Measurements from ENCODE around the gene SEMA5B. TPM values are rescaled to one million over a fixed set of nuclear protein-coding genes. Genes with fewer than 3 reads are reported as not detected.

Gene SEMA5B
- total RNA-seq, 4 donors from 2014 or later: 0.16 to 1.2 (median 0.70) TPM

DNA sequence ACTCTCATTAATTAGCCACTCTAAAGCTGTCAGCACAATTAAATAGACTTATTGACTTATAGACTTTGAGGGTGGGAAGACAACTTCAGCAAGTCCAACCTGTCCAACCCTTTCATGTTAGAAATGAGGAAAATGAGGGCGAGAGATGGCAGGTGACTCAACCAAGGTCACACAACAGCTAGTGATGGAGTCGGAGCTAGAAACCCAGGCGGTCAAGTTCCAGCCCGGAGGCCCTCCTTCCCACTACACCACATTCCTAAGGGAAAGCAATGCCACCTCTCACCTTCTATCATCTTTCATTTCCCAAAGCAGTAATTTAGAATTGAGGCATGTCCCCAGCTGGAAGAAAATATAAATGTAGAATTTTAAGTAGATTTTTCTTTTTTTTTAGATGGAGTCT lies 28.7 kb downstream of the SEMA5B start:
- ATAC-seq (ENCODE audit: low FRiP score): no peak
- no peak for DNase-seq (ENCODE audit: low spot score)
- no peak for TF ChIP-seq CTCF (IDR thresholded peaks at IDR 0.05)

DNA sequence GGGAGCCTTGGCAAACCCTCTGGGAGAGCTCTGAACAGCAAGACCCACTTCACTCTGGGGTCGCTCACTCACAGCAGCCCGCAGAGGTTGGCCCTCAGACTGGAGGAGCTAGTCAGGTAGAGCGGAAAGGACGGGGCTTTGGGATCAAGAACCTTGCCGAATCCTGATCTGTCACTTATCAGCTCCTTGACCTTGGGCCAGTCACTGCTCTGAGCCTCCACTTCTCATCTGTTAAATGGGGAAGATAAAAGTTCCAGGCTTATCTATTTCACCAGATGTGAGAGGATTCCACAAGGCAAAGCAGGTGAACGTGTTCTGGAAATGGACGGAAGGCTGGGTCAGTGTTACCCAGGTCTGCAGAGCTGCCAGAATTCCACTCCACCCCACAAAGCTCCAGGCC lies 29.4 kb downstream of the SEMA5B start:
- no peak for TF ChIP-seq CTCF (IDR thresholded peaks at IDR 0.05)
- DNase-seq (ENCODE audit: low spot score) (no peak), ATAC-seq (ENCODE audit: low FRiP score) (no peak)

DNA sequence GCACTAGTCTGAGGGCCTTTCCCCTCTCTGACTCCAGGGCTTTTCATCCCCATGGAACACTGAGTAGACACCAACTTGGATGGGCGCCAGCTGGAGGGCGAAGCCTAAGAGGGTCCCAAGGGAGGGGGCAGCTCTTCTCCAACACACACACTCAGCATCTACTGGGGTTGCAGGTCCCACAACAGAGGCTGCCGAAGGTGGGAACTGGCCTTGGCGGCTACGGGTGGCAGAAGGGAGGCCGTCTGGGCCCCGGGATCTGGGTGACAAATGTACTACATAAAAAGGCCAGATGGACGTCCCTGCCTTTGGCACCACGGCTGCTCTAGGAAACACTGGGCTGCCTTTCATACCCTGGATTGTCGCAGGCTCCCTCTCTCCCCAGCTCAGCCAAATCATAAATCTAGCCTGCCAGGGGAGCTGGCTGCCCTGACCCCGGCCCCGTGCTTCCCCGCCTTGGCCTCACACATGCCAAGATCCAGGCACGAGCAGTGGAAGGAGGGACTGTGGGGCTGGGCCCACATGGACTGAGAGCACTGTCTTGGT lies 31.5 kb downstream of the SEMA5B start:
- TF ChIP-seq CTCF (IDR thresholded peaks at IDR 0.05): no peak
- ATAC-seq (ENCODE audit: low FRiP score): no peak
- no peak for DNase-seq (ENCODE audit: low spot score)

- DNase-seq (ENCODE audit: low spot score) (no peak), ATAC-seq (ENCODE audit: low FRiP score) (no peak)
- TF ChIP-seq CTCF (IDR thresholded peaks at IDR 0.05): no peak
Observed at GRCh38 chr3:122994954-122995353, 32.6 kb downstream of the SEMA5B start.

DNA sequence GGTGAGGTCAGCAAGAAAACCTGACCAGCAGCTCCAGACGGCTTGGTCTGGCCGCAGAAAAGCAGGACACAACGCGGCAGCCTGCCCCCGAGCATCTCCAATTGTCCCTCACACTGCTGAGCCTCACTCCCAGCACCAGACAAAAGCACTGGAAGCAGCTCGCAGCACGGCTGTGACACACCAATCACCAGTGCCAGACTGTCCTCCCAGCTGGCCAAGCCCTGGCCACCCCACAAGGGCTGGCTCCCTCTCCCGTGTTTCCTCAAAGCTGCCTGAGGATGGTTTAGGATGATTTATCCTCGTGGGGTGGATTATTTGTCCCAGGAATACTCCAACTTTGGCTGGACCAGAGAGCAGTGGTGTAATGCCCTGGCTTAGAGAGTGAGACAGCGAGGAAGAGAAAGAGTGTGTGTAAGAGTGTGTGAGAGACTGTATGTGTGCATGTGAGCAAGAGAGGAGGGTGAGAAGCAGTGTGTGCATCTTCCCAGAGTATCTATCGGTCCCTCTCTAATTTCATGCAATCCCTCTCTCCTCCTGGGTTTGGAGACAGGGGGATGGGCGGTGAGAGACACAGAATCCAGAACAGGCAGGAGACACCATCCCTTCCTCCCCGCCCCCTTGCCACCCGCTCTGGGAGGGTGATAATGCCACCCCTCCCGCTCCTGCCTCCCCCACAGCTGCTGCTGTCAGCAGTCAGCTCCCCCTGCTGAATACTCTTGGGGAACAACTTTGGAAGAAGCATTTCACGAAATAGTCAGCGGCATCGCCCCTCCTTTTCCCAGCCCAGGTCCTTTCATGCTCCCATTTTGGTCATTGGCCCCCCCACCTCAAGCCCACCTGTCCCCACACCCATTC lies 34.2 kb downstream of the SEMA5B start:
- no peak for DNase-seq (ENCODE audit: low spot score)
- peak; percentile 31 for ATAC-seq (ENCODE audit: low FRiP score)
- TF ChIP-seq CTCF (IDR thresholded peaks at IDR 0.05): no peak

DNA sequence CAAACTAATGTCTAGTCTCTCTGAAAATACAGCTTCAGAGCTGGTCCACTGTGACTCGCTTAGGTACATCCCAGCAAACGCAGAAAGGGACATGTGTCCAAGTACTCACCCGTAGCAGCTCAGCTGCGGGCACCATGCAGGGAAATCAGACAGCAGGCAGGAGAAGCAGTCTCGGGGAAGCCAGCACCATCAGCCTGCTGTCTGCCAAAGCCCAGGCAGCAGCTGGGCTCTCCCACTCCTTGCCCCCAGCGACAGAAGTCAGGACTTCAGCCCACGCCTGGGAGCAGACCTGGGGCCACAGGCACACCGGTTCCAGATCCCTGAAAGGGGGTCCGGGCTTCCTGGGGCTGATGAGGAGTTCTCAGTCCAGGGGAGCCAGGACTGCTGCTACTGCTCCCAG lies 34.9 kb downstream of the SEMA5B start:
- no peak for DNase-seq (ENCODE audit: low spot score)
- no peak for TF ChIP-seq CTCF (IDR thresholded peaks at IDR 0.05)
- ATAC-seq (ENCODE audit: low FRiP score): no peak

DNA sequence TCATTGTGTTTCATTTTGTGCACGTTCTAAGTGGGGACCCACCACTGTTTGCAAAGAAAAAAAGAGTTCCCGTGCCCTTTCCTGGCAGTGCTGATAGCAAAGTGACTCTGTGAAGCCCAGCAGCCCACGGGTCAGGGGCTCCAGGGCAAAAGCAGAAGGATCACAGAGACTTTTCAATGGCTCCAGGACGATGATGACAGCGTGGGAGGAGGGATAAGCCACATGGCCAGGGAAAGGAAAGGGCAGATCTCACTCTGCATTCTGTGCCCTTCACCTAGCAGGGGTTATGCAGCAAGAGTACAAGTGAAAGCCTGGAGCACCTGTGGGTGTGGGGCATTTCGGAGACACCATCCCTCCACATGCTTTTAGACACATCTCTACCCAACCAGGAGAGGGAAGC lies 35.4 kb downstream of the SEMA5B start:
- no peak for TF ChIP-seq CTCF (IDR thresholded peaks at IDR 0.05)
- DNase-seq (ENCODE audit: low spot score): no peak
- no peak for ATAC-seq (ENCODE audit: low FRiP score)

Data from omental fat pad (tissue), 4 donors.